CD1c-positive myeloid dendritic cell (primary cell): ENCODE data around the gene SLC12A6.

Experiments
- DNase-seq: peaks from one replicate; pipeline ENCODE4 v3.0.0-alpha.2; 2016; ENCODE audit errors: extremely low spot score

The SLC12A6 gene

GRCh38 chr15:34330279-34330678 is 7.3 kb downstream of the SLC12A6 start:
- no peak for DNase-seq

DNA sequence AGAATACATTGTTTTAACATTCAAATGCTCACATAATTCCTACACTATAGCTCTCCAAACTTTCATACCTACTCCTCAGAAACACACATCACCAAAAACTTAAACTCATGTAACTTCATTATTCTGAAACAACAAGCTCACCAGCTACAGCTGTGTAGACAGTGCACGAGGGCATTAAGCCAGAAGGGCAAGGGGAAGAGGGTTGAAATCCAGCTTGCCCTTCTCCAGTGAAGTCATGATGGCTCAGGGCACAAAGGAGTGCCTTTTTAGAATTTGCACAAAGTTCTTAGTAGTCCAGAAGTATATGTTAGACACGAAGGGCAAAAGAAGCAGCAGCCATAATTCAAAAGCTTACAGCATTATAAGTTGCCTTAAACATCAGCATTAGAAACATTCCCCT is 8.6 kb downstream of the SLC12A6 start:
- DNase-seq = no peak

DNA sequence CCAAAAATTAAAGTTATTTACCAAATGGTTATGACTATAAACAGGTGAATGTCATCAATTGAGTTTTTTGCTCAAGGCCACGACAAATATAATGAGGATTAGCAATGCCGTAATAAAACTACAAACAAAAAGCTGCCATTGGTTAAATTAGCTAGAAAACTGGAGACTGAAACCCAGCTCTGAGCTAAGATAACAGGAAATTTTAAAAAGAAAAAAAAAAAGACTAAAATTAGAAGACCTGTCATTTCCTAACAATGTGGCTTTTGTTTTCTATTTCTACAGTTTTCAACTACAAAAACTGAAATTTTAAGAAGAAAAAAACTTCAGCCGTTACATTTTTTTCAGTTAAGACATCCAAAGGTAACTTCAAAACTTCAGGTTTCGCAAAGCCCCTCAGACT is 9.7 kb downstream of the SLC12A6 start:
- no peak for DNase-seq

GRCh38 chr15:34325368-34325767 is 12.2 kb downstream of the SLC12A6 start:
- no peak for DNase-seq

DNA sequence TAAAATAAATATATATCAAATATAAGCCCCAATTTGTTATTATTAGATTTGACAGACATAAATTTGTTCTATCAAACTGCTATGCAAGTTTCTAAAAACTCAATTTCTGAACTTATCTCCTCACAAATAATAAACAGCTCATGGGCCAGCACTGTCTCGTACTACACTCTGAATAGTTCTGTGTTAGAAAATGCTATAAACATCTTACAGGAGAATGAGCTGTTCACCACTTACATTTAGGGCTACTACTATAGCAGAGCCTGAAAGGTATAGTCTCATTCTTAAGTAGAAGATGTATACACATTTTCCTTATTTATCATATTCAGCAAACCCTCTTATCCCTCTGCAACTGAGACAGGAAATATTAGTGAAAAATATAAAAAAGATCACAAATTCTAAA is 12.6 kb downstream of the SLC12A6 start:
- no peak for DNase-seq

DNA sequence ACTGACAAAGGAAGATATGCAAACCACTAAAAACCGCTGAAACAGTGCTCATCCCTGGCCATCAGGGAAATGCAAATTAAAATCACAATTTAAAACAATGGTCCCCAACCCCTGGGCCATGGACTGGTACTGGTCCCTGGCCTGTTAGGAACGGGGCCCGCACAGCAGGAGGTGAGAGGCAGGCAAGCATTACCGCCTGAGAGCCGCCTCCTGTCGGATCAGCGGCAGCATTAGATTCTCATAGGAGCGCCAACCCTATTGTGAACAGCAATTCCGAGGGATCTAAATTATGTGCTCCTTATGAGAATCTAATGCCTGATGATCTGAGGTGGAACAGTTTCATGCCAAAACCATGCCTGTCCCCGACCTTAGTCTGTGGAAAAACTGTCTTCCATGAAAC is 14.4 kb downstream of the SLC12A6 start:
- DNase-seq = no peak

DNA sequence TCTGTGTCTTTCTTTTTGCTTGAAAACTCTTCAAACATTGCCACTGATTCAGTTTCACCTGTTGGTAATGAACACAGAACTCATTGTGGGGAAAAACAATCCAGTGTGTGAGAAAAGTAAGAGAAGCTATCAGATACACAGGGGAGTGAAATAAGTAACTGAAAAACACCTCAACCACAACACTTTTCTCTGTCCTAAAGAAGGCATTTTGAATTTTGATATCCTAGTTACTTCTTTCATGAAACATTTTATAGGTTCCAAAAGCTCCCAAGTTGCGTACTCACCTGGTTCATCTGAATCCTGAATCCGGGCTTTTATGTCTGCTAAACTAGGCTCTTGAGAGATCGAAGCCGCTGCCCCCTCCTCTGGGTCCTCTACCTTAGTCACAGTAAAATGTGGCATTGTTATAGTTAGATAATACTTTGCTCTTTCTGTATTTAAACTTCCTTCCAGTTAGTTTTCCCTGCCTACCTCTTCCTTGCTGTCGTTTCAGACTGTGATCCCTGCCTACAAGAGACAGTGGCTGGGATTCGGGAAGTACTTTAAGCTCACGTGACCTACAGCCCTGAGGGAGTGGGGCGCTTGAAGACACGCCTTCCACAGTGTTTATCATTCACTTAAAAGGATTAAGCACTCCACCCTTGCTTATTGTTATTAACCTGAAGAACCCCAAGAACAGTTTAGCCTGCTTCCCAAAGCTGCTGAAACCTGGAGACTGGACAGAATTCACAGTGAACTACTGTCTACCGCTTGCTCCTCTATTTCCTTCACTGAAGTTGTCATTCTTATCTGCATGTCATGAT is 19.1 kb downstream of the SLC12A6 start:
- DNase-seq = peak; percentile 76

DNA sequence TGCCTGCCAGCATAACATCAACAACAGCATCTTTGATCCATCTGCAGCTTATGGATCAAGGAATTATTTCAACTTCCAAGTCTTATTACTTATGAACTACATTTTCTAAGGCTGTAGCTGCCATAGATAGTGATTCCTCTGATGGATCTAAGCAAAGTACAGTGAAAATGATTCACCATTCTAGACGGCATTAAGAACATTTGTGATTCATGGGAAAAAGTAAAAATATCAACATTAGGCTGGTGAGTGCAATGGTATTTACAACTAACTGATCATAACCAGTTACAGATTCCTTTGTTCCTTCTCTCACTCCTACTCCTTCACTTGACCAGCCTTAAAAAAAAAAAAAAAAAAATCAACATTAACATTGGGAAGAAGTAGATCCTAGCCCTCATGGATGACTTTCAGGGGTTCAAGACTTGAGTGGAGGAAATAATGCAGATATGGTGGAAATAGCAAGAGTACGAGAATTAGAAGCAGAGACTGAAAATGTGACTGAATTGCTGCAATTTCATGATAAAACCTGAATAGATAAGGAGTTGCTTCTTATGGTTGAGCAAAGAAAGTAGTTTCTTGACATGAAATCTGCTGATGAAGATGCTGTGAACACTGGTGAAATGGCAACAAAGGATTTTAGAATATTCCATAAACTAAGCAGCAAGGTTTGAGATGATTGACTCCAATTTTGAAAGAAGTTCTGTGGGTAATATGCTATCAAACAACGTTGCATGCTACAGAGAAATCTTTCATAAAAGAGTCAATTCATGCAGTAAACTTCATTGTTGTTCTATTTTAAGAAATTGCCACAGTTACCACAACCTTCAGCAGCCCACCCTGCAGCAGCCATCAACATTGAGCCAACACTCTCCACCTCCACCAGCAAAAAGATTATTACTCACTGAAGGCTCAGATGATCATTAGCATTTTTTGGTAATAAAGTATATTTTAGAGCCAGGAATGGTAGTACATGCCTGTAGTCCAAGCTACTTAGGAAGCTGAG is 22.8 kb downstream of the SLC12A6 start:
- no peak for DNase-seq

DNA sequence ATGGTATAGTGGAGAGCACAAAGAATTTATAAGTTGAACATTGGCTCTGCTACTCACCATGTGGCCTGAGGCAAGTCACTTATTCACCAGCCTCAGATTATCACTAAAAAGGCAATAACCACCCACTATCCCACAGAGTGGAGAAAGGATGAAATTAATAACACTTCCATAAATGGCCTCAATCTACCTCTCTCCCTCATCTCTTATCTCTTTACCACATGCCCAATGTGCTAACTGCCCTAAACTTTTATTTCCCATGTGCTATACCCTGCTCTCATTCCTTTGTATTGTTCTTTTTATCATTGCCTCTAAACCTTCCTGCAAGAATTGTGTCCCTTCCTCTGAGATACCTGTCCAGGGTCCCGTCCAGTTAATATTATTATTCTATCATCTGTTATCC is 26.0 kb downstream of the SLC12A6 start:
- DNase-seq = no peak

DNA sequence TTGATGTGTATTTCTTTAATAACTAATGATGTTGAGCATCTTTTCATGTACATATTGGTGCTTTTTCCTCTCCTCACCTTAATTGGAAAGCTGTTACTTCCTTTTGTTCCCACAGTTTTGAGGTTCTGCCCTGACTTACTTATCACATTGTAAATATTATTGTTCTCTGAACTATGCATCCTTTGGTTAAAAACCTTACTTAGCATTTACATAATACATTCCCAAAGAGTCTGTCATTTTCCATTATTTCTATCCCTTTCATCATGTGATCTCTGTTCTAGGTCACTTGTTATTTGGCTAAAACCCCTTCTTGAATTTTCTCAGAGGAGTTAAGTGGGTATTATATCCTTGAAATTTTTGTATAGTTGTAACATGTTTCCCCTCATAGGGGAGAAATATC is 33.0 kb downstream of the SLC12A6 start:
- no peak for DNase-seq

GRCh38 chr15:34301058-34301457 is 36.5 kb downstream of the SLC12A6 start:
- DNase-seq = no peak

DNA sequence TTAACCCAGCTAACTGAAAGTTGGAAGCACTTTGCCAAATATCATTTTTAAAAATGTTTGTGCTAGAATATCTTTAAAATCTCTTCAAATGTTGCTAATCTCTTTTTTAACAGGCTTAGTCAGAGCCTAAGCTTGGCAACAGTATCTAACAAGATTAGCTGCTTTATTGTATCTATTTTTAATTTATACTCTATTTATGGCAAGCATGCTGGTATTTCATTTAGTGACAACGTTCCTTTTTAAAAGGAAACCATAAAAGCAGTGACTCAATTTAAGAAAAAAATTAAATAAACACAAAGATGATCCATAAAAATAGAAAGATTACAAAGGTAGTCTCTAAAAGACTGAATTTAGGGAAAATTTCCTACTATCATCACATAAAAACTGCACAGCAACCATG is 40.5 kb downstream of the SLC12A6 start:
- DNase-seq = no peak

GRCh38 chr15:34292621-34293020 is 45.0 kb downstream of the SLC12A6 start:
- no peak for DNase-seq

DNA sequence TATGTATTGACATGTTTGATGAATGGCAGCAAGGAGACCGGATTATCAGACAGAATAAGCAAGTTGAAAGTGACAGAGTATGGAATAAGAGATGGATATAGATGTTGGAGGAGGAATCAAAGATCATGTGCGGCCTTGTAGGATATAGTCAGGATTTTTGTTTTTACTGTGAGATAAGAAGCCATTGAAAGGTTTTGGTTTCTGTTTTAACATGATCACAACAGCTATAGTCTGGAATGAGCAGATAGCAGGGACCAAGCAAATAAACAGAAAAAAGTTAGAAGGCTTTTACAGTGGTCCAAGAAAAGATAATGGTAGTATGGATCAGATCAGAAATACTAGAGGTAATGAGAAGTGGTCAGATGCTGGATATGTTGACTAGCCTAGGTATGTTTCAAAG is 52.6 kb downstream of the SLC12A6 start:
- no peak for DNase-seq

DNA sequence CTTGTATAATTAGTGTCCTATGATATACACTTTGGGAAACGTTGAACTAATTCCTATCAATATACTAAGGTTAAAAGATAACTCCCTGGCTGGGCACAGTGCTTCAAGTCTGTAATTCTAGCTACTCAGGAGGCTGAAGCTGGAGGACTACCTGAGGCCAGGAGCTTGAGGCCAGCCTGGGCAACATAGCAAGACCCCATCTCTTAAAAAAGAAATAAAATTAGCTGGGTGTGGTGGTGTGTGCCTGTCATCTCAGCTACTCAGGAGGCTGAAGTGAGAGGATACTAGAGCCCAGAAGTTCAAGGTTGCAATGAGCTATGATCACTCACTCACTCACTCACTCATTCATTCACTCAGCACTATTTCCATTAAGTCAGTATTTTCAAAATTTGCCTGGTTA is 55.2 kb downstream of the SLC12A6 start:
- DNase-seq = no peak

GRCh38 chr15:34280193-34280592 is 57.4 kb downstream of the SLC12A6 start:
- no peak for DNase-seq

DNA sequence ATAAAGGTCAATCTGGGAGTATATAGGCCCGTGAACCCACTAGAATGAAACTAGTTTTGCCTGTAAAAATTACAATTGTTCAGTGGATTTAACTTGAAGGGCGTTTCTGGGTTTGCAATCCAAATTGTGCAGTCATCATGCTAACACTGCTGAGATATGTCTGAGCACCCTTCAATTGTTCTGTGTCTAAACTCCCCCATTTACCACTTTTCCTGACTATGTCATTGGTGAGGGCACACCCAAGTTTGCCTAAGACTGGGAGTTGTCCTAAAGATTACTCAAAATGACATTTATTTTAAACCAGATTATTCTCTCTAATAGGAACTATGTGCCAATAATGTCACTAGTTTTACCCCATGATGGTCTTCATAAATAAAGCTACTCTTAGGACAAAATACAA is 58.2 kb downstream of the SLC12A6 start:
- no peak for DNase-seq

- DNase-seq = no peak
Observed at GRCh38 chr15:34275721-34276120, 61.9 kb downstream of the SLC12A6 start.

DNA sequence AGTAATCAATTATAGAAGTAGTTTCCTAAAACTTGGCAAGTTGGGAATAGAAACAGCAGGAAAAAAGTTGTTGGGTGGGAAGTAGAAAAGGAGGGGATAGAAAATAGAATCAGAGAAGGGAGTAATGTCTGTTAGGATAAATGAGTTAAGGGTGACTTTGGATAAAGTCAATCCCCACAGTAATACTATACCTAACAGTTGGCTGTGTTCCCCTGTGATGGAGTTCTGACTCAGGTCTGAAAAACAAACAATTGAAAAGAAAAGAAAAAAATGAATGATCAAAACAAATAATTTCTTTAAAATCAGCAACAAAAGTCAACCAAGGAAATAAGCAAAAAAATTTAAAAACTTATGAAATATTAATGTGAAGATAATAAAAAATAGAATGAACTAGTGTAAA is 62.4 kb downstream of the SLC12A6 start:
- no peak for DNase-seq

- DNase-seq = no peak
Observed at GRCh38 chr15:34271493-34271892, 66.1 kb downstream of the SLC12A6 start.

DNA sequence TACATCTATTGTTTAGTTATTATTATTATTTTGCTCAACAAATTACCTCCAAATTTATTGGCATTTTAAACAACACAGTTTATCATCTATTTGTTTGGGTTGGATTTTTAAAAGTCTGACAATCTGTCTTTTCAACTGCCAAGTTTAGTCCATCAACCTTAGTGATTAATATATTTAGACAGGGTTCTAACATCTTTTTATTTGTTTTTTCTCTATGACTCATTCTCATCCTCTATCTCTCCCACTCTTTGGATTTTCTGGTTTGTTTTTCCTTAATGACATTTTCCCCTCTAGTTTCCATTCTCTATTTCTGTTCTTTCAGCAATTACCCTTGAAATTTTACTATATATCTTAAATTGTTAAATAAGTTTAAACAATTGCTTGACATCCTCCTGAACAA is 70.8 kb downstream of the SLC12A6 start:
- no peak for DNase-seq

GRCh38 chr15:34264076-34264475 is 73.5 kb downstream of the SLC12A6 start:
- no peak for DNase-seq

GRCh38 chr15:34262362-34262761 is 75.2 kb downstream of the SLC12A6 start:
- DNase-seq = no peak
